Measurements from ENCODE around the gene UBL4A. TPM values are rescaled to one million over a fixed set of nuclear protein-coding genes. Genes with fewer than 3 reads are reported as not detected.
A peak's percentile ranks its signal among the peaks of the same experiment; 100 is the strongest.
"Not testable (repeated sequence)": the region's sequence is repeated elsewhere in the genome, so short reads cannot be mapped to it uniquely, and the experiment has no call there.

The UBL4A gene
- total RNA-seq, 1 donor from 2014 or later = 20.4 TPM

GRCh38 chrX:154508384-154508745 lies 21.9 kb upstream of the UBL4A start:
- DNase-seq (ENCODE audit: low spot score) = no peak

- DNase-seq (ENCODE audit: low spot score) = no peak
Measured at GRCh38 chrX:154507673-154508383, 21.4 kb upstream of the UBL4A start.

- DNase-seq (ENCODE audit: low spot score) = no peak
Measured at GRCh38 chrX:154506483-154507332, 20.3 kb upstream of the UBL4A start.

GRCh38 chrX:154505734-154506133 lies 19.3 kb upstream of the UBL4A start:
- DNase-seq (ENCODE audit: low spot score) = no peak

GRCh38 chrX:154502989-154503388 lies 16.6 kb upstream of the UBL4A start:
- DNase-seq (ENCODE audit: low spot score) = no peak

- DNase-seq (ENCODE audit: low spot score) = no peak
Measured at GRCh38 chrX:154502098-154502497, 15.7 kb upstream of the UBL4A start.

GRCh38 chrX:154501423-154501822 lies 15.0 kb upstream of the UBL4A start:
- not testable (repeated sequence) for DNase-seq (ENCODE audit: low spot score)

GRCh38 chrX:154496591-154497137 lies 10.2 kb upstream of the UBL4A start:
- DNase-seq (ENCODE audit: low spot score) = not testable (repeated sequence)

GRCh38 chrX:154495472-154495922 lies 9.1 kb upstream of the UBL4A start:
- DNase-seq (ENCODE audit: low spot score) = no peak

GRCh38 chrX:154494715-154495114 lies 8.3 kb upstream of the UBL4A start:
- DNase-seq (ENCODE audit: low spot score) = no peak

GRCh38 chrX:154490414-154491083 lies 4.1 kb upstream of the UBL4A start, which contains the start of gene SLC10A3:
TSS of gene SLC10A3 (minus strand) at chrX:154490629. CDS start at chrX:154488940, 1,689 bp downstream.
- DNase-seq (ENCODE audit: low spot score) = peak; percentile 93

- DNase-seq (ENCODE audit: low spot score) = no peak
Measured at GRCh38 chrX:154490021-154490413, 3.6 kb upstream of the UBL4A start.

- no peak for DNase-seq (ENCODE audit: low spot score)
Measured at GRCh38 chrX:154489182-154489581, 2.8 kb upstream of the UBL4A start.

- no peak for DNase-seq (ENCODE audit: low spot score)
Measured at GRCh38 chrX:154488336-154489075, 2.1 kb upstream of the UBL4A start.

- DNase-seq (ENCODE audit: low spot score) = no peak
Measured at GRCh38 chrX:154487518-154488290, 1.3 kb upstream of the UBL4A start.

GRCh38 chrX:154486052-154486395 lies 391 bp downstream of the UBL4A start:
- no peak for DNase-seq (ENCODE audit: low spot score)

GRCh38 chrX:154485150-154486051 lies 1.0 kb downstream of the UBL4A start:
- DNase-seq (ENCODE audit: low spot score) = no peak

- no peak for DNase-seq (ENCODE audit: low spot score)
Measured at GRCh38 chrX:154484255-154485149, 1.9 kb downstream of the UBL4A start.

GRCh38 chrX:154483325-154483724 lies 3.1 kb downstream of the UBL4A start:
- no peak for DNase-seq (ENCODE audit: low spot score)

Measured in ureter (tissue), 1 donor.